HG03469 (cell line): ENCODE measurements around the gene LRRC18.

Experiments
- ATAC-seq: cut with Tn5 transposase; IDR thresholded peaks from one replicate; pipeline ENCODE4 v1.9.1; 2021; ENCODE audit warnings: mild to moderate bottlenecking, moderate library complexity, moderate number of reproducible peaks; ENCODE audit not compliant: unreplicated experiment

The LRRC18 gene

DNA sequence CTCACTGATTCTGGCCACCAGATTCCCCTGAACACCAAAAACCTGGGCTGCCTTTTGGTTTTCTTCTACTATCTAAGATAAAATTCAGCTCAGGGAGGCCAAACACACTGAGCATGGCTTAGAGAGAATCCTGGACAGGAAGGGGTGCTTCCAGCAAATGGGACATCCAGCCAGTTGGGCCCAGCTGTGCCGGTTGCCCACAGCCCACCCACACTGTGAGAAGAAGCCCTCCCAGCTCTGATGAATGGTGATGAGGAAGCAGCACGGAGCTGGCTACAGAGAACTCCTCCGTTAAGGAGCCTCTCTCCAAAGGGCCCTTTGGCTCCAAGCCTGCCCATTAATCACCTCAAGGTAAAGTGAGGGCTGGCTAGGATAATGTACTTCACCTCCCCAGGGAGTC lies 15.9 kb downstream of the LRRC18 start:
- no peak for ATAC-seq

DNA sequence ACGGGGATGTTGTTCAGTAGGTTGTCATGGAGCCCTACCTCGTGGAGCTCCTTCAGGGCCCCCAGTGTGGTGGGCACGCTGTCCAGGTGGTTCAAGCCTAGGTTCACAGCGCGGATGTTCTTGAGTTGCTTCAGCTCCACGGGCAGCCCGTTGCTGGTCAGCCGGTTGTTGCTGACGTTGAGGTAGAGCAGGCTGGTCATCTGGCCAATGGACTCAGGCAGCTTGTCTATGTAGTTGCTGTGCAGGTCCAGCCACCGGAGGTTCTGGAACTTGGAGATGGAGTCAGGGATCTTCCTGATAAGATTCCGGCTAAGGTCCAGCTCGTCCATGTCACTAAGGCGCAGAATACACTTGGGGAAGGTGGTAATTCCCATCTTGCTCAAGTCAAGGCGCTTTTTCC lies 26.0 kb downstream of the LRRC18 start:
- ATAC-seq, result no peak

DNA sequence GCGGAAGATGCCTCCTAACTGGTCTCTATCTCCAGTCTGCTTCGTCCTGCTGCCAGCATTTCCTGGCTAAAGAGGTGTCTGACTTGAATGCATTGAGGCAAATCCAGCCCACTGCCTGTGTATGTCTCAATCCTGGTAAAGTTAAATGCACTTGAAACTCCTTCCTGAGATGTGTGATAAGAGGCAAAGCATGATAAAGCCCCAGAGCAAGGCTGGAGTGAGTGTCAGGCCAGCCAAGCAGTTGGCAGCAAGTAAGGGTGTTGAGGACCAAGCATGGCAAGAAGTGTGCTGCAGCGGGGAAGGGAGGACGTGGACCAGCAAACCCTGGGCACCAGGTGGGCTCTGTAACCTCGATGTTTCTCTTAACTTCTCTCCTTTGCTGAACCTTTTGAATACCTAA lies 29.1 kb downstream of the LRRC18 start:
- ATAC-seq, result no peak

DNA sequence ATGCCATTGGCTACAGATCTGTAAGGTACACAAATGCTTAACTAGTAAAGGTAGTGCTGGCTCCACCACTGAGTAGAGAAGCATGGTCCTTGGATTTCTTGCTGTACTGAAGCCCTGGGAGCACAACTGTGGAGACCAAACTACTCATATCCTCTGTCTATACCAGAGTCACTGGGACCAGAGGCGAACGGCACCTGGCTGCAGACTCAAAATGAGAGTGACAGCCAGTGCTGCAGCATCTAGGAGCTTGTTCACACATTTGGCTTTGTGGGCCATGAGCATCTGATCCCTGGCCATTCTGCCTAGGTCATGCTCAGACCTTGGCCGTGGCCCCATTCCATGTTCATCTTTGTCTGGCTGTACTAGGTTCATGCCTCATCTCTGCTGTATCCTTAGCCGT lies 31.9 kb downstream of the LRRC18 start:
- no peak for ATAC-seq

DNA sequence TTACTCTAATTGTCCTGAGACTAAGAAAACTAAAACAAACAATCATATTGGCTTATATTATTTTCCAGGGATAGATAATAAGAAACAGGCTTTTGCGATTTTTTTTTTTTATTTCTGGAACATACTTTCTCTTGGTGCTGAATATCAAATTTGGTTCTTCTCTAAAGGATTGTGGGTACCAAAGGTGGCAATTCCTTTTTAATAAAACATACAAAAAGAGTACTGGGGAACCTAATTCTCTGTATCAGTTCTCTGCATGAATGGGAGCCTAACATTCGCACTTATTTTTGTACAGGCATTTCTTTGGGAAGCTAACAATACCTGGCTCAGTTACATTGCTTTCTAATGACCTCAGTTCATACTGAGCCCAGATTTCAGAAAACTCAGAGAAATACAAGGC lies 32.8 kb downstream of the LRRC18 start:
- no peak for ATAC-seq

DNA sequence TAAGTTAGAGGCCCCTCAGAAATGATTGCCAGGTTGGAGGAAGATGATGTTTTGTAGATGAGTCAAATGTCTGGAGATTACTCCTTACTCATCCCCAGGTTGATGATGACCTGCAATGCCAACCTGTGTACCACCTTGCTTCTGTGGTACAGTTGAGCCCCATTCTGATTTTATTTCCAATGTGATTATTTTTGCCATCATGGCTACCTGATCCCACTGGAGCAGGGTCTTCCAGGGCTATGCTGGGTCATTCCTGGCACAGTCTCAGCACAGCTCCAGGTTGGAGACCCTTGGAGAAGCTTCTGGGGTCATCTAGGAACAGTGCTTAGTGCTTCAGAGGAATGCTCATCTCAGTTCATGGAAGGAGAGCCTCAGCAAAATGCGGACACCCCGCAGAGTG lies 34.3 kb downstream of the LRRC18 start:
- no peak for ATAC-seq

DNA sequence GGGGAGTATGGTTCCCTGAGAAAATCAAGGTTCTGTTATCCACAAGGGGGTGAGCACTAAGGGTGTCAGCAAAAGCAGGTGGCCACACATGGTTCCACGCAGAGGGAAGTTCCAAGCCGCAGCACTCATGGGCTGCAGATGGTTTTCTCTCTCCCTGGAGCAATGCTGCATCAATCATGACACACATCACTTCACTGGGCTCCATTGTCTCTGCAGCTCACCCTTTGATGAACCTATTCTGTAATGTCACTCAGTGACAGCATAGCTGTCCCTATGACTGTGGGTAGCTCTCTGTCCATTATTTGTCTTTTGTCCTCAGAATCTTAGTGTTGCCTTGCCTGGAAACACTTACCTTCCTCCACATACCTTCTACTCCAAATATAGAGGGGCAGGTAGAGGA lies 34.8 kb downstream of the LRRC18 start:
- ATAC-seq, result no peak

DNA sequence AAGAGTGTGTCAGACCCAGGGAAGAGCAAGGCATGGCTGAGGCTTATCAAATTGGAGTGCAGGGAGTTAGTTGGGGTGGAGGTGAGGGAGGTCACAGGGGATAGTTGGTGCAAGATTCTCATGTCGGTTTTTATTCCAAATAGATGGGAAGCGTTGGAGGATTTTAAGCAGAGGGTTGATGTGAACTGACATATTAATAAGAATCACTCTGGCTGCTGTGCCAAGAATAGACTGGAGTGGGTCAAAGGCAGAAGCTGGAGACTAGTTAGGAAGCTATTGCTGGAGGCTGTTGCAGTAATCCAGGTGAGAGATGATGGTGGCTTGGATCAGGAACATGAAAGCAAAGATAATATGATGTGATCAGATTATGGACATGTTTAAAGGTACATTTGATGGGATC lies 36.5 kb downstream of the LRRC18 start:
- ATAC-seq, result no peak

DNA sequence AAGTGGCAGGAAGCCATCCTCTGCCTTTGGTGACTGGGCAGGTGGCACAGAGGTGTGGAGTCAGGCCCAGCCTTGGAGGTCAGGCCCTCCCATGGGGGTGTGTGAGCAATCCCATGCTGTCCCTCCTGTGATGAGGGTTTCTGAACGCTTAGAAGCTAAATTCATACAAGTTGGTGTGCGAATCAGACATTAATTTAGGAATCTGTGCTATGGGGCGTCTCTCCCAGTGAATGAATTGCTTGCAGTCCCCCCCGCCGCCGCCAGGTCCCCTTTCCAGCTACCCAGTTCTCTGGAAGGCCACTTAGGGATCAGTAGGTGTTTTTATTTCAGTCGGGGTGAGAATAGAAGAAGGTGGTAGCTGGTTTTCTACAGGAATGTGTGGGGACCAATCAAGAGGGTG lies 37.5 kb downstream of the LRRC18 start:
- no peak for ATAC-seq

DNA sequence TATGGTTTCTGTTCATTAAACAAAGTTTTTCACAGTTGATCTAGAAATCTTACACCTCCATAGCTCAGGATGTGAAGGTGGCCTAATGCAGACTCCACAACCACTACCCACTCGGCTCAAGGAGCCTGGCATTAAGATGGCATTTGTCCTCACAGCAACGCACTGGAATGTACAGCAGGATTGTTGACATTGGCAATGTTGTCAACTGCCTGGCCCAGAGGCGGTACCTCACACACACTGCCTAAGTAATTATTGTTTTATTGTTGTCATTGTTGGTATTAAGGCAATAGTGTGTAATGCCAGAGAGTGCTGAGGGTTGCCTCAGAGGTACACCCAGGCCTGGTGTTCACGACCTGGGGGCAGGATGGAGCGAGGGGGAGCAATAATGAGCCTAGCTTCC lies 38.3 kb downstream of the LRRC18 start:
- no peak for ATAC-seq

DNA sequence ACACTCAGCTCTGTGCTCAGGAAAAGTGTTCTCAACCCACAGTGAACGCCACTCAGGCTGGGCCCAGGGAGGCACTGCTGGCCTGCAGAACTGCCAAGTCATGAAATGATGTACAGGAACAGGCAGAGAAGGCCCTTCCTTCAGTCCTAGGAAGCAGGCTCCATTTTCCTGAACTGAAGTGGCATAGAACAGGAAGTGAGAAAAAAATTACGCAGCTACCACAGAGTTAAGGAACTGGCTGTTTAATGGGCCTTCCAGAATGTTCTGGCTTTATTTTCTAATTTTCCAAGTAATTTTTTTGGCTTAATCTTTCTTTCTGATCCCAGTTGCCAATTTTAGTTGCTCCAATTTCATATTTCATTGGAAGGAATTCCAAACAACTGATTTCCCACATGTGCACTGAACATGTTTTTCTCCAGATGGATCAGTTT lies 39.3 kb downstream of the LRRC18 start:
- ATAC-seq, result no peak

DNA sequence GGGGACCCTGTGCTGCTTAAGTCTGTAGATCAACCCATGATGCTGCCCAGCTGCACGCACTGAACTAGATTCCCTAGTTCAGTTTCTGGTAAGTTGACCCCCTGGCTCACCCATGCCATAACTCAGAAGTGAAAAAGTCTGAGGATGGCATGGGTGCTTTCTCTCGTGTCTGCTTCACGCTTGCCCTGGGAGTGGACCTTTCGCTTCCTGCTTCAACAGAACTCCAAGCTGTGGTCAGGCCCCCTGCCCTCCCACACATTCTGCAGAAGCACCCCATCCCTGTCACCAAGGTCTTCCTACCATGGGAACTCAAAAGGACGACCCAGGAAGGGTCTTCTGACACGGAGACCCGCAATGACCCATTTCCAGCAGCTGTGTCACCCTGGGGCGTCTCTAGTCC lies 39.9 kb downstream of the LRRC18 start:
- no peak for ATAC-seq

DNA sequence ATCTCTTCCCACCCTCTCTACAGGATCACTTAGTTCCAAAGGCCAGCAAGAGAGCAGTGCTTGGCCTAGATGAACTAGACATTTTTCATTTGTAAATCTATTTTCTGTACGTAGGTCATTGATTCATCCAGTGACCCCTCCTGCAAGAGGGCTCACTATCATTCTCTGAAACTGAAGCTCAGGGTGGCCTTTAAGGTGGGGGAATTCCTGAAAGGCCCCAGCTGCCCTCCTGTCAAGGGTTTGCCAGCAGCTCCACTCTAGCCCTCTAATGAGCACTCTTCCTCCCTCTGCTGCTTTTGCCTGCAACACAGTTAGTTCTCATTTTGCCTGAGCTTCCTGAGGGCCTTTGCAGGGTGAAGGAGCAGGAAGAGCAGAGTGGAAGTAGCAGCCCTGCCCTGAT lies 41.2 kb downstream of the LRRC18 start:
- no peak for ATAC-seq

DNA sequence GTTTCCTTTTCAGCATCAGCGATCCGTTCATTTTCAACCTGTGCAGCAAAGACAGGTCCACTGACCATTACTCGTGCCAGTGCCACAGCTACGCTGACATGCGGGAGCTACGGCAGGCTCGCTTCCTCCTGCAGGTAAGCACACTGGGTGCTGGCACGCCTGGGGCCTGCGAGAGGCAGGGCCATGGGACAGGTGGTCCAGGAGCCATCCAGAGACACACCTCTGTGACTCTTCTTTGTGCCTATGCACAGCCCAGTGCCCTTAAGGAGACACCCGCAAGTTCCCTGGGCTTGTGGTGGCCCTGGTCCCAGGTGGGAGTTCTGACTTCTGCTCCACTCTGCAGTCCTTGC lies 42.2 kb downstream of the LRRC18 start:
- no peak for ATAC-seq

DNA sequence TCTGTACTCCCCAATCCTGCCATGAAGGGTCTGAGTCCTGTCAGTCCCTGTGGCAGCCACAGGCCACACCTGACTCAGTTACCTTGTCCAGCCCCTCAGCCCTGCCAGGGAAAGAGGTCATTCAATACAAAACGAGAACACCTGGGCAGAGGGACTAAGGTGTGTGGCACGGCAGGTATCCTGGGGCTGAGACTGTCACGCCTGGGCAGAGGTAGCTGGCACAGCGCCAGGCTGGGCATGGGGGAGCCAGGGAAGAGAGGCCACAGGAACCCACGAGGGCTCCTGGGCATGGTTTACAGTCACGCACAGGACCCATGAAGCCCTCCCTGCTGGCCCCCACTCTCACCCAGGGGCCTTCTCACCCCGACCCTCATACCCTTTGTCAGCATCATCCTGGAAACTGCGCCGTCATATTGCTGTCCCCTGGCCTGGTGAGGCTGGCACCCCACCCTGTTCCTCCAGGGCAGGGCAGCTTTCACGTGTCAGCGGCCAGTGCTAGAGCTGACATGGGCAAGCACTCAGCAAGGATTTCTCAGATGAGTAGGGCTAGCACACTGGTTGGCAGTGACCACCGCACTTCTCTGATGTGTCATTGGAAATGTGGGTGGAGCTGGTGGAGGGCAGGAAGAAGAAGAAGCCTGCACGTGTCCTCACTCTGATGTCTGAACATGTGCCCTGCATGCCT lies 42.7 kb downstream of the LRRC18 start:
- no peak for ATAC-seq

DNA sequence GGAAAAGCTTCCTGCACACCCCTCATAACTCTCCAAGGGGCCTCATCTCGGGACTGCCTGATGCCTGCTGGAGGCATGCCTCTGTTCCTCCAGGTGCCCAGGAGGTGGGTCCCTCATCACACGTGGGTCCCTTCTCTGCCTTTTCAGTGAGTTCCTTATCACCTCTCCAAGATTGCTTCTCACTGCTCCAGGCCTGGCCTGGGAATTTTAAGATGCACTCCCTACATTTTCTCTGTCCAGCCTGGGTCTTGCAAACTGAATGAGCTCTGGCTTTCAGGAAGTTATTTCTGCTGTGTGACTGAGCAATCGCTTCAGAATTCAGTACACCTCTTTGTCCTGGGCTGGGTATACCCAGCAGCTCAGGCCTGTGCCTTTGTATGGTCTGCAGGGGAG lies 43.8 kb downstream of the LRRC18 start:
- ATAC-seq, result no peak

DNA sequence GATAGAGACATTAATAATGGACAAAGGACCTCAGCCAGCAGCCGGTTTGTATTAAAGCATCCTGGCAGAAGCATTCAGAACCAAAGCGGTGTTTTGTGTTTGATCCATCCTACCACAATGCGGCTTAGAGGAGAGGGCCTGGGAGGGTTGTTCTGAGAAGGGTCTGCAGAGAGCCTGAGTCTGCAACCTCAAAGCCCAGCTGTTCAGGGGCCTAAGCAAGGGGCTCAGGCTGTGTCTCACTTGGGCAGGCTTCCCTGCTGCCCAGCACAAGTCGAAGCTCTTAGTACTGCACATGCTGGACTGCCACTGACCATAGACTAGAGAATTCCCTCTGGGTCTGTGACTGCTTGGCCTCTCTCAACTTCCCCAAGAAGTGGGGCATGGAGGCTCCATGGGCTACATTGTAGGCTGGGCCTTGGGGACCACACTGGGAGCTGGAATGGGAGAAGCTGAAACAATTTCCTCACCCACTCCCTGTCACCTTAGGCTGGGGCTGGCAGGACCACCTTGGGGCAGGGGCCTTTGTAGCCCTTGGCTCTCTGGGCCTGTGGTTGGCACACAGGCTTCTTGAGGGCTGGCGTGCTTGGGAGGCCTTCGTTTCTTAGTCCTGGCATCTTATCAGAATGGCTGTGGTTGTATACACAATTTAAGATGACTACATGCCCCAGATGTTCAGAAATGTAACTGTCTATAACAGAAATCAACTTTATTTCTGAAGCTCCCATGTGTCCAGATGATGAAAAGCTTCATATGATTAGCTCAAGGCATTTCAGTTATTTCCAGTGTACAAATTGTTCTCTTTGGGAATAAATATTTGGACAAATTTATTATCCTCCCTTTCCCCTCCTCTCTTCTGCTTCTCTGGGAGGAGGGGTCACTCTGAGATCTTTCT lies 44.5 kb downstream of the LRRC18 start:
- no peak for ATAC-seq

DNA sequence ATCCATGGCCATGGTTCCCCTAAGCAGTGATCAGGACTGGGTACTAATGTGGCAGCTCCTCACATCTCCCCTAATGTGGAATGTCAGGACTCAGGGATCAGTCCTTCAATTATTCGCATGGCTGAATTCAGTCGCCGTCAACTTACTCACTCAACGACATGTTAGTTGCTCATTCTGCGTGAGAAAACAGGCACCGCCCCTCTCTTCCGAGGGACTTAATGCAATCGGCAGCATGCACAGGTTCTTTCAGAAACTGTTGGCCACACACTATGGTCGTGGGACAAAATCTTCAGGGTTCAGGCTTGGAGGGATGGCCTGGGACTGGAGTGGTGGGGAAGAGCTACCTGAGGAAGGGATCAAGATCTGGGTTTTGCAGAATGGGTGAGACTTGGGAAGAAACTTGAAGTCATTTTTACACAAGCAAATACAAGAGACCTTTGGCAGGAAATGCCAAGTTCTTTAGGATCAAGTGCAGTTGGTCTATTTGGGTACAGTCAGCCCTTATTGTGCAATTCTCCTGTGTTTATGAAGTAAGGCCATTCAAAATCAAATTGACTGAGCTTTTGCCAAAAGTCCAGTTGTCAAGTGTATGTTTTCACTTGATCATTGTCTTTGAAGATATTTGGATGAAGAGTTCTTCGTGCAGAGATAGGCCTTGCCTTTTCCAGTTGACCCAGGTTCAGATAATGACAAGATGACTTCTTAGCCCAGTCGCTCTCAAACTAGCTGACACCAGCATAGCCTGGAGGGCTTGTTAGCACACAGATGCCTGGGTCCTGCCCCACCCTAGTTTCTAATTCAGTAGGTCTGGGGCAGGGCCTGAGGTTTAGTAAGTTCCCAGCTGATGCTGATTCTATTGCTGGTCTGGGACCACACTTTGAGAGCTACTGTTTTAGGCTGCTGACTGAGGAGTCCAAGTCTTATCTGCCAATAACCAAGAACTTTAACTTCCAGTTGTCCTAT lies 48.5 kb downstream of the LRRC18 start:
- ATAC-seq, result no peak

DNA sequence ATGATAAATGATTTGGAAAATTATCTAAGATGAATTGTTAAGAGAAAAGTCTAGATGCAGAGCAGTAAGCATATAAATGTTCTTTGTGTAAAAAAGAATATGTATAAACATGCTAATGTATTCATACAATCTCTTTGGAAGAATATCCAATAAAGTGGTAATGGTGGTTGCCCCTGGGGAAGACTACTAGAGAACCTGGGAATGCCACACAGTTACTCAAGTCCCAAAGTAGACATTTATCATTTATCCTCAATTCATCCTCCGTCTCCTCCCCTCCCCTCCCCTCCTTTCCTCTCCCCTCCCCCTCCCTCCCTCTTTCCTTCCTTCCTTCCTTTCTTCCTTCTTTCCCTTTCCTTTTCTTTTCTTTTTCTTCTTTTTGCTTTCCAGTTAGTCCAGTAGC lies 51.7 kb downstream of the LRRC18 start:
- no peak for ATAC-seq

DNA sequence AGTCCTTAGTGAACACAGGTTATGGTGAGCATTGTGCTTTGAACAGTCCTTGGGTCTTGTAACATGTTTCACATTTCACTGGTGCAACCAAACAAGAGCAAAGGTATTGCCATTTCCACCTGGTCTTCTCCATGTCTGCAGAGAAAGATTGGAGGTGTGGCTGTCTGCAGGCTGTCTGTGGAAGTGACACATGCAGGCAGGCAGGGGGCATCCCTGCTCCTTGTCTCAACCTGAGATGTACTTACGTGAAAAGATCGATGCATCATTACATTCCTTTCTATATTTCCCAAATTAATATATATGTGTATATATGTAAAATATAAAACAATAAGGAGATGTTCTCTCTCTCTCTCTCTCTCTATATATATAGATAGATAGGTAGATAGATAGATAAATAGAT lies 54.3 kb downstream of the LRRC18 start:
- ATAC-seq, result no peak
